GM18873 (cell line): ENCODE measurements around the gene KLHDC10.
"Not testable (repeated sequence)": the region's sequence is repeated elsewhere in the genome, so short reads cannot be mapped to it uniquely, and the experiment has no call there.

ENCODE experiments used
- ATAC-seq: cut with Tn5 transposase; IDR thresholded peaks from one replicate; pipeline ENCODE4 v1.9.1; 2021; ENCODE audit warnings: mild to moderate bottlenecking, moderate library complexity, moderate number of reproducible peaks; ENCODE audit not compliant: unreplicated experiment, low FRiP score

KLHDC10 gene

GRCh38 chr7:130152493-130153210 is 82.3 kb downstream of the KLHDC10 start:
- no peak for ATAC-seq

- no peak for ATAC-seq
Measured at GRCh38 chr7:130153211-130153908, 83.0 kb downstream of the KLHDC10 start.

GRCh38 chr7:130154131-130154500 is 83.8 kb downstream of the KLHDC10 start:
- ATAC-seq: no peak

GRCh38 chr7:130154501-130155317 is 84.4 kb downstream of the KLHDC10 start:
- ATAC-seq: no peak

GRCh38 chr7:130156140-130156539 is 85.8 kb downstream of the KLHDC10 start:
- no peak for ATAC-seq

- ATAC-seq: no peak
Measured at GRCh38 chr7:130157700-130158099, 87.4 kb downstream of the KLHDC10 start.

GRCh38 chr7:130160023-130160422 is 89.7 kb downstream of the KLHDC10 start:
- no peak for ATAC-seq

- ATAC-seq: no peak
Measured at GRCh38 chr7:130160455-130160854, 90.1 kb downstream of the KLHDC10 start.

GRCh38 chr7:130162196-130162595 is 91.9 kb downstream of the KLHDC10 start:
- no peak for ATAC-seq

GRCh38 chr7:130174237-130174959 is 104.1 kb downstream of the KLHDC10 start:
- ATAC-seq: no peak

GRCh38 chr7:130178251-130178650 is 107.9 kb downstream of the KLHDC10 start:
- ATAC-seq: no peak

- ATAC-seq: no peak
Measured at GRCh38 chr7:130179631-130180030, 109.3 kb downstream of the KLHDC10 start.

GRCh38 chr7:130180571-130181262 is 110.4 kb downstream of the KLHDC10 start:
- ATAC-seq: no peak

- no peak for ATAC-seq
Measured at GRCh38 chr7:130181263-130181605, 110.9 kb downstream of the KLHDC10 start.

- ATAC-seq: peak; percentile 70
Measured at GRCh38 chr7:130182990-130183389, 112.7 kb downstream of the KLHDC10 start.

- ATAC-seq: not testable (repeated sequence)
Measured at GRCh38 chr7:130184349-130184748, 114.0 kb downstream of the KLHDC10 start.
